HG02588 (cell line): ENCODE results near the gene GJC1.

Experiments
- ATAC-seq: cut with Tn5 transposase; IDR thresholded peaks from one replicate; pipeline ENCODE4 v1.9.1; 2021; ENCODE audit warnings: mild to moderate bottlenecking, moderate library complexity; ENCODE audit not compliant: unreplicated experiment

The GJC1 gene

GRCh38 chr17:44779211-44780025 is 50.7 kb downstream of the GJC1 start:
- no peak for ATAC-seq

- no peak for ATAC-seq
Measured at GRCh38 chr17:44778656-44779210, 51.4 kb downstream of the GJC1 start.

- ATAC-seq, result no peak
Measured at GRCh38 chr17:44777394-44778348, 52.4 kb downstream of the GJC1 start.

GRCh38 chr17:44776628-44777393 is 53.3 kb downstream of the GJC1 start:
- ATAC-seq, result no peak

- ATAC-seq, result no peak
Measured at GRCh38 chr17:44775838-44776621, 54.1 kb downstream of the GJC1 start.

GRCh38 chr17:44775136-44775837 is 54.8 kb downstream of the GJC1 start:
- peak; percentile 80 for ATAC-seq

GRCh38 chr17:44774271-44775135 is 55.6 kb downstream of the GJC1 start:
- no peak for ATAC-seq

GRCh38 chr17:44773140-44773539 is 56.9 kb downstream of the GJC1 start:
- no peak for ATAC-seq

- ATAC-seq, result no peak
Measured at GRCh38 chr17:44772308-44773045, 57.6 kb downstream of the GJC1 start.

GRCh38 chr17:44770166-44770925 is 59.7 kb downstream of the GJC1 start:
- no peak for ATAC-seq

GRCh38 chr17:44769647-44770084 is 60.4 kb downstream of the GJC1 start:
- ATAC-seq, result no peak

- ATAC-seq, result no peak
Measured at GRCh38 chr17:44769230-44769629, 60.9 kb downstream of the GJC1 start.

- ATAC-seq, result no peak
Measured at GRCh38 chr17:44768505-44769142, 61.5 kb downstream of the GJC1 start.

GRCh38 chr17:44767493-44767892 is 62.6 kb downstream of the GJC1 start:
- no peak for ATAC-seq

- ATAC-seq, result no peak
Measured at GRCh38 chr17:44766409-44767038, 63.6 kb downstream of the GJC1 start.

- ATAC-seq, result no peak
Measured at GRCh38 chr17:44765965-44766364, 64.1 kb downstream of the GJC1 start.
